HFFc6 (cell line): Measurements from ENCODE around the gene DNAH3. TPM values are rescaled to one million over a fixed set of nuclear protein-coding genes. Genes with fewer than 3 reads are reported as not detected.

Source experiments
- DNase-seq: peaks from one replicate; pipeline ENCODE4 v3.0.0-alpha.2; 2018
- H3K27ac Mint-ChIP-seq: 2 replicates; pipeline ENCODE4 v1.8.0; 2020; ENCODE audit warnings: mild to moderate bottlenecking, mixed read lengths
- H3K27me3 Mint-ChIP-seq: 2 replicates; pipeline ENCODE4 v1.8.0; 2021; ENCODE audit warnings: mild to moderate bottlenecking, moderate library complexity, mixed read lengths; ENCODE audit not compliant: insufficient read depth
- H3K36me3 Mint-ChIP-seq: 2 replicates; pipeline ENCODE4 v1.8.0; 2021; ENCODE audit warnings: low read depth, mixed read lengths
- H3K4me1 Mint-ChIP-seq: 2 replicates; pipeline ENCODE4 v1.8.0; 2020; ENCODE audit warnings: low read depth, mixed read lengths
- H3K4me3 Mint-ChIP-seq: 2 replicates; pipeline ENCODE4 v1.8.0; 2020; ENCODE audit warnings: mild to moderate bottlenecking, moderate library complexity, mixed read lengths
- H3K9me3 Mint-ChIP-seq: 2 replicates; pipeline ENCODE4 v1.8.0; 2020; ENCODE audit warnings: mild to moderate bottlenecking, mixed read lengths
- CTCF ChIP-seq: fragments of 200-600 bp; sonication (generic); IDR thresholded peaks from 2 replicates; pipeline ENCODE4 v1.5.0; 2021; ENCODE audit warnings: antibody characterized with exemption, mild to moderate bottlenecking
- total RNA-seq, 6 experiments: library from RNA; stranded (reverse); fragmentation: NEBNext Ultra II Directional; extraction: Animal tissue kit (Norgen Biotek cat#: 25700); gene quantifications; 2 replicates in 1 of 6; 3 replicates in 5 of 6; pipeline ENCODE4 v1.2.3, GENCODE V29; 2021

Gene DNAH3
- total RNA-seq, 6 experiments from 2014 or later, result not detected

DNA sequence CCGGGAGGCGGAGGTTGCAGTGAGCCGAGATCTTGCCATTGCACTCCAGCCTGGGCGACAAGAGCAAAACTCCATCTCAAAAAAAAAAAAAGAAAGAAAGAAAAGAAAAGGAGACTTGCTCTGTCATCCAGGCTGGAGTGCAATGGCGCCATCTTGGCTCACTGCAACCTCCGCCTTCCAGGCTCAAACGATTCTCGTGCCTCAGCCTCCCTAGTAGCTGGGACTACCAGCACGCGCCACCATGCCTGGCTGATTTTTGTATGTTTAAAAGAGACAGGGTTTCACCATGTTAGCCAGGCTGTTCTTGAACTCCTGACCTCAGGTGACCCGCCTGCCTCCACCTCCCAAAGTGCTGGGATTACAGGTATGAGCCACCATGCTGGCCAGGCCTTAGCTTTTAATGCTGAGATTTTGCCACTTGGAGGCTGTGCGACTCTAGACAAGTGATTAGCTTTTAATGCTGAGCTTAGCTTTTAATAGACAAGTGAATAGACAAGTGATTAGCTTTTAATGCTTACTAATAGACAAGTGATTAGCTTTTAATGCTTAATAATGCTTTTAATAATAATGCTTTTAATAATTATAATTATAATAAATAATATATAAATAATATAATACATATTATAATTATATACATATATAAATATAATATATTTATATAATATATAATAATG lies 17.4 kb upstream of the DNAH3 start:
- Mint-ChIP-seq H3K27ac (peak overlapping the region; percentile 61; the same call in 1 of the 2 replicates), H3K4me3 (no peak overlapping the region; the same call in 1 of the 2 replicates), H3K9me3 (no peaks in the 10 kb centered on the region), H3K4me1 (peaks cover 36% of the 10 kb centered on the region), H3K27me3 (peaks cover 2% of the 10 kb centered on the region; the same call in 1 of the 2 replicates), H3K36me3 (peaks cover 29% of the 10 kb centered on the region)
- DNase-seq, result no peak
- peak; percentile 10; the same call in 1 of the 2 replicates for TF ChIP-seq CTCF

GRCh38 chr16:21167360-21167759 lies 16.7 kb upstream of the DNAH3 start:
- H3K9me3 Mint-ChIP-seq, result no peaks in the 10 kb centered on the region
- H3K27ac Mint-ChIP-seq, result peak overlapping the region; percentile 81
- peaks cover 2% of the 10 kb centered on the region; the same call in 1 of the 2 replicates for H3K27me3 Mint-ChIP-seq
- peak overlapping the region; percentile 34 for H3K4me3 Mint-ChIP-seq
- DNase-seq, result peak; percentile 97
- H3K36me3 Mint-ChIP-seq, result peaks cover 28% of the 10 kb centered on the region
- no peak for TF ChIP-seq CTCF
- peaks cover 43% of the 10 kb centered on the region for H3K4me1 Mint-ChIP-seq

DNA sequence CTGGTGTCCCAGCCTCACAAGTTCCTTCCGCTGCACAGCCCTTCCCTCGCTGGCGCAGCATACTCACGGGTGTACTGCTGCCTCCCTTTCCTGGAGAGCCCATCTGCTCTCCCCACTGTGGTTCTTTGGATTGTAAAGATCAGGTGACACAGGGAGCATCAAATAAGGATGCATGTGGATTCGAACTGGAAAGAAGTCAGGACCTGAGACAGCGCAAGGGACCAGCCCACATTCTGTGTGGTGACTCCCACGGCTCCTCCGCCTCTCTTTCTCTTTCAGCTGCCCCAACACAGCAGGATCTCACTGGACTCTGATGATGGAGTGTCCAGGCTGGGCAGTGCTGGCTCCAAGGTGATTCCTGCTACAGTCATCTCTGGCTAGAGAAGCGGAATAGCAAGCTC lies 15.9 kb upstream of the DNAH3 start:
- Mint-ChIP-seq H3K9me3 (no peaks in the 10 kb centered on the region), H3K27ac (peak overlapping the region; percentile 81), H3K4me3 (no peak overlapping the region), H3K27me3 (peaks cover 2% of the 10 kb centered on the region; the same call in 1 of the 2 replicates), H3K36me3 (peaks cover 30% of the 10 kb centered on the region), H3K4me1 (peaks cover 50% of the 10 kb centered on the region)
- no peak for TF ChIP-seq CTCF
- DNase-seq, result no peak

GRCh38 chr16:21164521-21165168 lies 14.0 kb upstream of the DNAH3 start:
- H3K27ac Mint-ChIP-seq, result no peak overlapping the region
- DNase-seq, result no peak
- no peak for TF ChIP-seq CTCF
- H3K4me1 Mint-ChIP-seq, result peaks cover 62% of the 10 kb centered on the region
- peaks cover 29% of the 10 kb centered on the region for H3K36me3 Mint-ChIP-seq
- no peaks in the 10 kb centered on the region for H3K9me3 Mint-ChIP-seq
- no peak overlapping the region for H3K4me3 Mint-ChIP-seq
- peaks cover 2% of the 10 kb centered on the region; the same call in 1 of the 2 replicates for H3K27me3 Mint-ChIP-seq

DNA sequence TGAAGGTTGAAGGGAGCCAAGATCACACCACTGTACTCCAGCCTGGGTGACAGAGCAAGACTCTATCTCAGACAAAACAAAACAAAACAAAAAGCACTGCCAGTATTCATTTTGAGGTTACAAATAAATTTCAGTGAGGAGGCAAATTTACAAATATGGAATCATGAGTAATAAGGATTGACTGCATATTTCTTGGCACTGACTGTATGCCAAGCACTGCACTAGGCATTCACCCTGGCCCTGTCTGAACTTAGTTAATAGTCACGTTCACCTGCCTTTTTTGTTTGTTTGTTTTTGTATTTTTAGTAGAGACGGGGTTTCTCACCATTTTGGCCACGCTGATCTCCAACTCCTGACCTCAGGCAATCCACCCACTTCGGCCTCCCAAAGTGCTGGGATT lies 12.9 kb upstream of the DNAH3 start:
- H3K36me3 Mint-ChIP-seq, result peaks cover 29% of the 10 kb centered on the region
- no peaks in the 10 kb centered on the region for H3K9me3 Mint-ChIP-seq
- DNase-seq, result no peak

More for the DNA sequence above, 12.9 kb upstream of the DNAH3 start:
- H3K27me3 Mint-ChIP-seq, result peaks cover 2% of the 10 kb centered on the region; the same call in 1 of the 2 replicates
- no peak for TF ChIP-seq CTCF
- peaks cover 64% of the 10 kb centered on the region for H3K4me1 Mint-ChIP-seq
- no peak overlapping the region for H3K4me3 Mint-ChIP-seq
- no peak overlapping the region for H3K27ac Mint-ChIP-seq
